CD1c-positive myeloid dendritic cell (primary cell): Measurements from ENCODE around the gene PGM3.

ENCODE experiments used
- DNase-seq: peaks from one replicate; pipeline ENCODE4 v3.0.0-alpha.2; 2016; ENCODE audit errors: extremely low spot score

Gene PGM3

DNA sequence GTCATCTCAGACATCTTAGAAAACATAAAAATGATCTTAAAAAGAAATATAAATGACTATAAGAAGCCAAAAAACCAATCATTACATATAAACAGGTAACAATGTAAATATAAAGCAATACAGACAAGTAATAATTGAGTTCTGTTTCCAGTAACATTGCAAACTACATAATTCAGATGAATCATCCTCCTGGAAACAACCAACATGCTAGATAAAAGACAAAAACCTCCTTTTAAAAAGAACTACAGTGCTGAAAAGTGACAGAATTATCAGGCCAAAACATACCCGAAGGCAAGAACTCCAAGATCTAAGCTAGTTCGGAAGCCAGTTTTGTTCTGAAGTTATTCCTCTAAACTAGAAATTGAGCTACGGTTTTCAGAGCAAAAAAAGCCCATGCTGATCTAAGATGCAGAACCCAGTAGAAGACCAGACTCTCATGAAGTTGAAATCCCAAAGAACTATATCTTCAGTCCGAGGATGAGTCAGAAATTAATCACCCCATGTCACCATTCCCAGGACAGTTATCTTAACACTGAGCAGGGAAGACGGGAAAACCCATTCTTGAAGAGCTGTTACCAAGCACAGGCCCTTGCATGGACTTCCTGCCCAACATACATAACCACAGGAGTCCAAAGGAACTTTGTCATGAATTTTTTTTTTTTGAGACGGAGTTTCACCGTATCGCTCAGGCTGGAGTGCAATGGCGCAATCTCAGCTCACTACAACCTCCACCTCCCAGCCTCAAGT lies 9.8 kb downstream of the PGM3 start:
- no peak for DNase-seq

DNA sequence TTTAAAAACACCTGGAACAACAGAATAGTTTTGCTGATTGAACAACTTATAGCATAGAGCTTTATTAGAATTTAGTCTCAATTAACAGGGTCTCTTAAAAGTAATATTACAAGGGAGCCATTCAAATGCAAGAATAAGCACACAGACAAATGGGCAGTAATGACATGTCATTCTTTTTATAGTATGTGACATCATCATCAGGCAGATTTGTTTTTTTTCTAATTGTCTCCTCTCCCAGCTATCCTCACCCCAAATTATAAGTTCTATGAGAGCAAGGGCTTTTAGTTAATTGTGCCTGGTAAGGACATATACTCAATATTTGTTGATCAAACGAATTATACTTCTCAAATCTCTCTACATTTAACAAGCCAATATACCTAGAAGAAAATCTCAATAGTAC lies 11.0 kb downstream of the PGM3 start:
- no peak for DNase-seq

DNA sequence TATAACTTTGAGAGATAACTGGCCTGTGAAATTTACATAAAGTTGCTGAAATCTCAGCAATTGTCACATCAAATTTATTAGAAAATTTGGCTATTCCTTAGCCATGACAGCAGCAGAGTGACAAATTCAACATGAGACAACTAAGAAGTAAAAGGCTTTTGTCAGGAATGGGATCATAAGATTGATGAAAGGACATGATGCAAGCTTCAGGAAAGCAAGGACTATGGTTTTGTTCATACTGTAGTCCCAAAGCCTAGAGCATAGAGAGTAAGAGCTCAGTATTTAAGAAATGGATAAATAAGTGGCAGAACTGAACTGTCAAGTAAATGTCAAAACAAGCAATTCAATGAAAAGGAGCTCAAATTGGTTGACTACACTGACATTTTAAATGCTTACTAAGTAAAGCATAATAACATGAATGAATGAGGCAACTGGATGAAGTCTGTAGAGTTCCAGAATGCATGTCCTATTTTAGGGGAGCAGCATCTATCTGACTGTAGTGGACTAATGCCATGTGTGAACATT lies 12.6 kb downstream of the PGM3 start:
- no peak for DNase-seq

DNA sequence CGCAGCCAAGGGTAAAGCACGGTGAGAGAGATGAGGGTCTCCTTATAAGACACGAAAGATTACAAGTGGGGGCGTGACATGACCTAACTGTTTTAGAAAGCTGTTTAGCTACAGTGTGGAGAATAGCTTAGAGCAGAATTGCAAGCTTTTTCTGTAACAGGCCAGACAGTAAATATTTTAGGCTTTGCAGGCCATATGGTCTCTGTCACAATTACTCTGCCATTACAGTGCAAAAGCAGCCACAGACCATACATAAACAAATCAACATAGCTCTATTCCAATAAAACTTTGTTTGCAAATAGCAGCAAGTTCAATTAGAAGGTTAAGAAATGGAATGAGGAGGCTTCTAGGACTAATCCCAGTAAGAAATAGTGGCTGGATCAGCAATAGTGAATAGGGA lies 16.8 kb downstream of the PGM3 start:
- DNase-seq = no peak

DNA sequence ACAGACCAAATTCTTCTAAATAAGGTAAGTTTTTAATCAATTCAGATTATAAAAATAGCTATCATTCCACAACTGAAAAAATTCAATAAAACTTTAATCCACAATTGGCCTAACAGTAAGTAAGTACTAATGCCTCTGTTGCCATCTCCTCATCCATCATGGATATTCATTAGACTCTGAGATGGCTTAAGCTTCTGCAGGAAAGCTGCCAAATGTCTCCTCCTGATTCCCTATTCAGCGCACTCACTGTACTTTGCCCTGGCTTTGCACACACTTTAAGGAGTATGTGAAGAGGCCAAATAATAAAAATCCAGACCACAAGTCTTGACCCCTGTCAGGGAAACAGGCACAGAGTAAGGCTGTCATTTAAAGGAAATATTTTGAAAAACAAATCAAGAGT lies 23.6 kb downstream of the PGM3 start:
- DNase-seq = no peak

DNA sequence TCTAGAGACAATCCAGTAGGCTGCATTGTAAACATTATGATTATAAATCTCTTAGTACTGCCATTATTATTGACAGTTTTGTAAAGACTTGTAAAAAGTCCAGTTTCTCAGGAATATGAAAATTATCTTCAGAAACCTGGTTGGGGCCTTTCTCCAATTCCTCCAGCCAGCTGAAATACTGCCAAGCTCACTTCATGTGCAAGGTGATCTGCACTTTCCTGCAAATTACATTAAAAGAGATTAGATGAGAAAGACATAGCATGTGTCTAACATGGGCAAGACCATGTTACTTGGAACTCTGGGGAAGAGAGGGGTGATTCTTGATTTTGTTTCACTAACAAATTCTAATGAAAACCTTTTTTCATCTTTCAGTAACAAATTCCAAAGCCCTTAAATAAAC lies 24.0 kb downstream of the PGM3 start:
- DNase-seq = no peak

DNA sequence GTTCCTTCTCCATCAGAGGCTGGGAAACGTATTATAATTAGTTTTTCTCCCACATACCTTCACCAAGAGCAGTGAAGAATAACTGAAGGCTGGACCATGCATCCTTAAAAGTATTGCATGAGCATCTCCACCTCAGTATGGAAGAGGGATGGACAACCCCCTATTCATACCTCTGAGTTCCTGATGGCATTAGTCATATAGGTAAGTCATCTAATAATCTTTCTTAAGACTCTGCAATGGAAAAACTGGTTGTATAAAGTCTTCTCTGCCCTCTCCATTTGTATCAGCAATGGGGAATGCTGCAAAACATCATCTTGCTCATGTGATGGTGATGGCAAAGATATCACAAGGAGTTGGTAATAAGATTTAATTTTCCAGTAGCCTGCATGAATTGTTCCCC lies 24.5 kb downstream of the PGM3 start:
- no peak for DNase-seq

DNA sequence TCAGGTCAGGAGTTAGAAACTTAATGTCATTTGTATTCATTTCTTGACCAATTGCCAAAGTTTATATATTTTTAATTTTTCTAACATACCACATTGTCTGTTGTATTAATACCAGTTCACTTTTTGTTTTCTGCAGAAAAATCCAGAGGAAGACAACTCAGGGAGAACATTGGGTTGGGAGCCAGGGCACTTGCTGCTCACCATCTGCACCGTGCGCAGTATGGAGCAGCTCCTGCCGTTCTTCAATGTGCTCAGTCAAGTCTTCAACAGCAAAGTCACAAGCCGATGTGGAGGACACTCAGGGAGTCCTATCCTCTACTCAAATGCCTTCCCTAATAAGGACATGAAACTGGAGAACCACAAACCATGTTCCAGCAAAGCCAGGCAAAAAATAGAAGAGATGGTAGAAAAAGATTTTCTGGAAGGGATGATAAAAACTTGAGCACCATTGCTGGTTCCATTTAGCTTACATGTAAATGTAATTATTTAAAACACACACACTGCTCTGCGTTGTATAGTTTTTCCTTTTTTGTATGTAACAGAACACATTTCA lies 25.3 kb downstream of the PGM3 start:
- no peak for DNase-seq

DNA sequence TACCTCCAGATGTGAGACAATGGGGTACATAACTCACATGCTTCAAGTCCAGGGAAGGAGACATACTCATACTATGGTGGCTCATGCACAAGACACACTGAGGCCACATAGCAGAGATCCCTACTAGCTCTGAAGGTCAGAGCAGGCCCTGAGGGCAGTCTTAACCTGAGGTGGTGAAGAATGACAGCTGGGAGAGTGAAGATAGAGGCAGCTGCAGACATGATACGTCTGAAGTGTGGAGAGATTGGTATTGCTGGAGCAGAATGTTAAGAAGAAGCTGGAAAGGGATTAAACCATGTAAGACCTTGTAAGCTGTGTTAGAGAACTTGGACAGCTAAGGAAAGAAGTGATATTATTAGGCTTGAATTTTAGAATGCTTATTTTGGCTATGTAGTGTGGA lies 32.9 kb downstream of the PGM3 start:
- DNase-seq = no peak

DNA sequence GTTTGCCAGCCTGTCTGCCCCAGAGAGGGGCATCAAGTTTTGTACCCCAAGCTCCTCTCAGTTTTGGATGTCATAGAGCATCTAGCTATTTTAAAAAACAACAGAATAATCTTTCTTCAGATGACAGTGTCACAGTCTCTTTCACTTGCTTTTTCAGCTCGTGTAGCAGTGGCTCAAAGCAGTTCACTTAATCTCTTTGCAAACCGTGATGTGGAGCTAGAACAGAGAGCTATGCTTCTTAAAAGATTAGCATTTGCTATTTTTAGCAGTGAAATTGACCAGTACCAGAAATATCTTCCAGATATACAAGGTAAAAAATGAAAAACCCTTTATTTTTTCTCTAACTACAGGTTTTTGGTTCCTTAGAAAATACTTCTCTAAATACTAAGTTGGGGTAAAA lies 37.3 kb downstream of the PGM3 start:
- DNase-seq = no peak

DNA sequence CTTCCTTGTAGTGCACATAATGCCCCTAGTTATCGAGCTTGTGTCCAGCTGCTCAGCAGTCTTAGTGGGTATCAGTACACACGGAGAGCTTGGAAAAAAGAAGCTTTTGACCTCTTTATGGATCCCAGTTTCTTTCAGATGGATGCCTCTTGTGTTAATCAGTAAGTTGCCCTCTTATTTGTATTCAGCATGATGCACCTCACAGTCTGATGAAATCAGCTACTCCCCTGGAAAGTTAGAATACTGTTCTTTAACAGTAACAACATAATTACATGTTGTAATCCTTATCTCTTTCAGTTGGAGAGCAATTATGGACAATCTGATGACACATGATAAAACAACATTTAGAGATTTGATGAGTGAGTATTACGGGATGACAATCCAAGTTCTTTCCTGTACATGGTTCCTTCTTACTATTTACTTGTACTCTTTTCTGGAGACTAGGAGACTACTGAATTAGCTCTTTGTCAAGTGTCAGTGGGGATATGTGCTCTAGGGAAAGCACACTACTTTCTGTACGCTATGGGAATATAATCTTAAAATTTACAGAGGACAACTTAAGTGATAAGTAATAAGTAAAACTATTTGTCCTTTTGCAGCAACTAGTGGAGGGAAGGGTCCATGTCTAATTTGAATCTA lies 39.1 kb downstream of the PGM3 start:
- DNase-seq = no peak

DNA sequence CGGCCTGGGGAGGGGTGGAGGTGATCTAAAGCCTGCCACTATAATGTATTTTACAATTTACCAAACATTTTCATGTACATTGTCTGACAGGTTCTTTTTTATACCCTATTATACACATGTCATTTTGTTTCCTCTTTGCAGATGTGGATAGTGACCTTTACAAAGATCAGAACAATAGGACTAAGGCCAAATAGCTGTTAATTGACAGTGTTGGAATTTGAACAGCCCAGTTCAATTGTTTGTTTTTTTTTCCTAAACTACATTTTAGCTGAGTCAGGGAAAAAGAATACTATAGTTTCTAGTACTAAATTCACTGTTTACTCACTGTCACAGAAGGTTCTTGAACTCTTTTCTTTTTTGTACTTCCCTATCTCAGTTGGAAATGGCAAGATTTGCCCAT lies 40.2 kb downstream of the PGM3 start:
- no peak for DNase-seq

DNA sequence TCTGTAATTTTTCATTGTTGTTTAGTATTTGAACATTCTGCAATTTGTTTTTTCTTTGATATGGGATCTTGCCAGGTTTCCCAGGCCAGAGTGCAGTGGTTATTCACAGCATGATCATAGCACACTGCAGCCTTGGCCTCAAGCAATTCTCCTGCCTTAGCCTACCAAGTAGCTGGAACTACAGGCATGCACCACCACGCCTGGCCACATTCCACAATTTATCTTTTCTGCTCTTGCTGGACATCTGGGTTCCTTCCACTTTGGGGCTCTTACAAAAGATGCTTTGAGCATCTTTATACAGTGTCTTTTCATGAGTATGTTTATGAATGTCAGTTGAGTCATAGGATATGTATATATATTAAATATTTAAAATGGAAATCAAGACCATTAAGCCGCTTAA lies 42.0 kb downstream of the PGM3 start:
- no peak for DNase-seq

DNA sequence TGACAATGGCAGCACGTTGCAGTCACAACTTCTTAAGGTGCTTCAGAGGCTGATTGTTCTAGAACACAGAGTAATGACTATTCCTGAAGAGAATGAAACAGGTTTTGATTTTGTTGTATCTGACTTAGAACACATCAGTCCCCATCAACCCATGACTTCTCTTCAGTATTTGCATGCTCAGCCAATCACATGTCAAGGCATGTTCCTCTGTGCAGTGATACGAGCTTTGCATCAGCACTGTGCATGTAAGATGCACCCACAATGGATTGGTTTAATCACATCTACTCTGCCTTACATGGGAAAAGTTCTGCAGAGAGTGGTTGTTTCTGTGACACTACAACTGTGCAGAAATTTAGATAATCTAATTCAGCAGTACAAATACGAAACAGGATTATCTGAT lies 54.3 kb downstream of the PGM3 start:
- DNase-seq = no peak

DNA sequence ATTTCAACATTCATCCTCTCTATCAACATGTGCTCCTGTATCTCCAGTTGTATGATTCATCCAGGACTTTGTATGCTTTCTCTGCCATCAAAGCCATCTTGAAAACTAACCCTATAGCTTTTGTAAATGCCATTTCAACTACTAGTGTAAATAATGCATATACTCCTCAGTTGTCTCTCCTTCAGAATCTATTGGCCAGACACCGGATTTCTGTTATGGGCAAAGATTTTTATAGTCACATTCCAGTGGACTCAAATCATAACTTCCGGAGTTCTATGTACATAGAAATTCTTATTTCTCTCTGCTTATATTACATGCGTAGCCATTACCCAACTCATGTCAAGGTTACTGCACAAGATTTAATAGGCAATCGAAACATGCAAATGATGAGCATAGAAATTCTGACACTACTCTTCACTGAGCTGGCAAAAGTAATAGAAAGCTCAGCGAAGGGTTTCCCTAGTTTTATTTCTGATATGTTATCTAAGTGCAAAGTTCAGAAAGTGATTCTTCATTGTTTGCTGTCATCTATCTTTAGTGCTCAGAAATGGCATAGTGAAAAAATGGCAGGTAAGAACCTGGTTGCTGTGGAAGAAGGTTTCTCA lies 54.8 kb downstream of the PGM3 start:
- no peak for DNase-seq

DNA sequence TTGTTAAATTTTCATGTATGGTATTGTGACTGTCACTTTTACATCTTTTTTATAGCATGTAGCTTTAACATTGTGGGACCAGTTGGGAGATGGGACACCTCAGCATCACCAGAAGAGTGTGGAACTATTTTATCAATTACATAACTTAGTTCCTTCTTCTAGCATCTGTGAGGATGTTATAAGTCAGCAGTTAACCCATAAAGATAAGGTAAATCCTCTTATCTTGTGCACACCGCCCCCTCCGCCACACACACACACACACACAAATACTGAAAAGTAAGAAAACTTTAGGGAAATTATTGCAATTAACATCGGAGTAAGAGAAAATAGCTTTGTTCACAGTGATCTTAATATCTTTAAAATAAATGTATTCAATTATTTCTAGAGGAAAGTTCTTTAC lies 60.9 kb downstream of the PGM3 start:
- DNase-seq = no peak

DNA sequence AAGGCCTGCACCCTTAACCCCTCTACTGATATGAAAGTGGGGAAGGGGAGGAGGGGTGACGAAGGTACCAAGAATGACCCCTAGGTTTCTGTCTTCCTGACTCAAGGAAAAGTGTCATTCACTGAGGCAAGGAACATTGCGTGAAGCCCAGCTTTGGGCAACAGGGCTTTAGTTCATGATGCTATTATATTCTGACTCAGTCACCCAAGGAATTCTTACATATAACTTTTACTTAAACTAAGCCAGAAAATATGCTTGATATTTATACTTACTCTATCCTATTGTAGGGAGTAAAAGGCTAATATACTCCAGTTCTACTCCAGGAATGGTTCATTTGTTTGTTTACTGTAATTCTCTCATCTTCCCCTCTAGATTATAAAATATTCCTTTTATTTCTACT lies 65.1 kb downstream of the PGM3 start:
- no peak for DNase-seq

DNA sequence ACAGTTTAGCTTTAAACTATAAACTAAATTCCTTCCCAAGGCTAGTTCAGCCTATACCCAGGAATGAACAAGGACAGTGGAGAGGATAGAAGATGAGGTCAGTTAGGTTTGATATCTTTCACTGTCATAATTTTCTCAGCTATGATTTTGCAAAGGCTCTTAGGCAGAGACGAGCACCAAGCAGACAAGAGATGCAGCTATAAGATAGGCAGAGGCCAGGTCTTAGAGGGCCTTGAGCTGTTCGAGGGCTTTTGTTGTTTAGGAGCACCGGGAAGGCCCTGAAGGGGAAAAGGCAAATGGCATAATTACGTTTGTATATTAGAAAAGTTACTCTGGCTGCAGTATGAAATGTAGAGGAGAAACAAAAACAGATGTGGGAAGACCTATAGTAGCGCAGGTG lies 65.8 kb downstream of the PGM3 start:
- no peak for DNase-seq

DNA sequence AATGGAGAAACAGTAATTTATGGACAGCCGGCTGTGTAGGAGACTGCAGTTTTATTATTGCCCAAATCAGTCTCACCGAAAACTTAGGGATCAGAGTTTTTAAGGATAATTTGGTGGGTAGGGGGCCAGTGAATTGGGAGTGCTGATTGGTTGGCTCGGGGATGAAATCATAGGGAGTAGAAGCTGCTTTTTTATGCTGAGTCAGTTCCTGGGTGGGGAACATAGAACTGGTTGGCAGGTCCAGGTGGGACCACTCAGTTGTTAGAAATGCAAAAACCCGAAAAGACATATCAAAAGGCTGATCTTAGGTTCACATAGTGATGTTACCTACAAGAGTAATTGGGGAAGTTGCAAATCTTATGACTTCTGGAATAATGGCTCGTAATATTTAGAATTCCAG lies 66.3 kb downstream of the PGM3 start:
- no peak for DNase-seq

DNA sequence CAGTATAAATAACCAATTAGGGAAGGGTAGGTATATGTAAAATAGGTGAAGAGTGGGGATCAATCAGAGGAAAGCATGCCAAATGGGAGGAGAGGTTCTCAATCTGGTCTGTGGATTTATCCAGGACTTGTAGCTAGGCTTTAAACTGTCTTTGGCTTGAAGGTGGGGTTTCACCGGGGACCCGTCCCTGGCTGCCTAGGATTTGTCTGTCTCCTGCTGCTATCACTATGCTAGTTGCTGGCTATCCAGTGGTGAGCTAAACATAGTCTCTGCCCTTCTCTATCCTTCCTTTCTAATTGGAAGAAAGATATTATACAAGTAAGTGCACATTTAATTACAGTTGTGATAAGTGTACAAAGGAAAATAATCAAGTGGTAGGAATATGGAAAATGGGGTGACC lies 66.8 kb downstream of the PGM3 start:
- no peak for DNase-seq

DNA sequence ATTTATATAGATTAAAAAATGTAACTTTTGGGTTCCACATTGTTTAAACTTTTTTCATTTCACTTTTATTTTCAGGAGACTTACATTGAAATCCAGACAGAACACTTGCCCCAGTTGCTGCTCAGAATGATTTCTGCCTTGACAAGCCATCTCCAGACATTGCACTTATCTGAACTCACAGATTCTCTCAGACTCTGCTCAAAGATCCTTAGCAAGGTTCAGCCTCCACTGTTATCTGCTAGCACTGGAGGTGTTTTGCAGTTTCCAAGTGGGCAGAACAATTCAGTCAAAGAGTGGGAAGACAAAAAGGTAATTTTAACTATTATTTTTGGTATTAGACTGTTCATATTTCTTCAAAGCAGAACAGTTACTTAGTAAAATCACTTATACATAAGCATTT lies 67.6 kb downstream of the PGM3 start:
- no peak for DNase-seq

DNA sequence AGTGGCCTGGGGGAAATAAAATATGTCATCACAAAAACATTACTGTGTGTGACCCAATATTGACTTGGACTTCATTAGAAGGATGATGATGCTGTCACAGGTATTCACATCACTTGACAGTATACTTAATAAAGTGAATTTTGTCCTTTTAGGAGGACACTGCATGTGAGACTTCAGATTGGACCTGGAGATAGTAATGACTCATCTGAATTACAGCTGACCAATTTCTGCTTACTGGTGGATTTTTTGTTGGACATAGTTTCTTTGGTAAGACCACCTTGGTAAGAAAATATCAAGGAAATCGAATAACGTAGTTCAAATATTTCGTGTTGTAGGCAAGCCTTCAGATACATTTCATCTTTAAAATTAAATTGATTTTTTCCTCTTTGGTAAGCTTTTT lies 68.5 kb downstream of the PGM3 start:
- DNase-seq = no peak

DNA sequence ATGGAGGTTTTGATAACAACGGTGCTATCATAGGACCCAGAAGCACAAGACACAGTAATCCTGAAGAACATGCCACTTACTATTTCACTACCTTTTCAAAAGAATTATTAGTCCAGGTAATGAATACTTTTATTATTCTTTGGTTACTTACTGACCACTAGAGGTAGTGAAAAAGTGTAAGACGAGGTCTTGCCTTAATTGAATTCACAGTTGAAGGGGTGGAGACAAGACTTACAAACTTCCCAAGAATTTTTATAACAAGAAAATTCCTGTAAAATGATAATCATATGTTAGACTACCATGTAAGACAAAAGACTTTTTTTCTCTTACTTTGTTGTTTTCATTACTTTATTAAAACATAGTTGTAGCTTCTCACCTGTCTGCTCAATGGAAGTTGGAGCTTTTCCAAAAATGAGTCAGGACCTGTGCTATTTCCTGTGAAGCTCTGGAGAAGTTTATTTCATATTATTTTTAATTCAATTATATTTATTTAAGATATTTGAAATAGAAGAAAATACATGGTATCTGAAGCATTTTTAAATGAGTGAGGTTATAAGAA lies 73.2 kb downstream of the PGM3 start:
- no peak for DNase-seq
